A549 treated with ZK216348 at 1 μM for 4 hours (cell line): ENCODE measurements around the gene LMBR1L. TPM values are rescaled to one million over a fixed set of nuclear protein-coding genes. Genes with fewer than 3 reads are reported as not detected.

Experiments
- total RNA-seq: library from RNA; stranded (reverse); fragments of 200-300 nt; extraction: Qiagen RNA extraction; gene quantifications from 5 replicates; pipeline ENCODE4 v1.2.3, GENCODE V29; 2022; ENCODE audit warnings: low read depth

The LMBR1L gene
- total RNA-seq, result 11.2 to 19.4 TPM (median 15.6 TPM) in 5 replicates

GRCh38 chr12:49110464-49111155 is at the start of gene LMBR1L:
Gene LMBR1L, minus strand, starts transcription at chr12:49110847. Its CDS starts 292 bp downstream, at chr12:49110555.

GRCh38 chr12:49131051-49131893 is 20.6 kb upstream of the LMBR1L start, which contains the start of gene TUBA1B:
Gene TUBA1B, minus strand, starts transcription at chr12:49131395. Its CDS starts 95 bp downstream, at chr12:49131300.

GRCh38 chr12:49094160-49094974 is 16.3 kb downstream of the LMBR1L start, which contains the start of gene DHH:
Gene DHH, minus strand, starts transcription at chr12:49094801. Its CDS starts 289 bp downstream, at chr12:49094512.

GRCh38 chr12:49069507-49070346 is 40.9 kb downstream of the LMBR1L start, which contains the start of gene RHEBL1:
Gene RHEBL1, minus strand, starts transcription at chr12:49069979. Its CDS starts 194 bp downstream, at chr12:49069785.

GRCh38 chr12:49060237-49061156 is 50.1 kb downstream of the LMBR1L start, which contains the start of gene KMT2D:
Gene KMT2D, minus strand, starts transcription at chr12:49060794. Its CDS starts 5,470 bp downstream, at chr12:49055324.

Other genes starting within 250 kb of the LMBR1L start
- gene RND1, start 245.0 kb downstream of the LMBR1L start, total RNA-seq, result 7.4 to 10.7 TPM (median 8.7 TPM) in 5 replicates
- 53.2 to 60.0 TPM (median 56.4 TPM) in 5 replicates for gene FKBP11, start 185.4 kb downstream of the LMBR1L start, total RNA-seq
- gene ARF3, start 153.4 kb downstream of the LMBR1L start, total RNA-seq, result 136 to 160 TPM (median 157 TPM) in 5 replicates
- gene WNT10B, start 139.1 kb downstream of the LMBR1L start, total RNA-seq, result 1.6 to 2.8 TPM (median 2.0 TPM) in 5 replicates
- 0.13 to 0.20 TPM in 2 of 5 replicates, not detected in the others for gene WNT1, start 132.5 kb downstream of the LMBR1L start, total RNA-seq
- gene DDN, start 111.5 kb downstream of the LMBR1L start, total RNA-seq, result 0.40 to 0.81 TPM (median 0.70 TPM) in 5 replicates
- gene PRKAG1, start 92.1 kb downstream of the LMBR1L start, total RNA-seq, result 40.2 to 47.4 TPM (median 41.6 TPM) in 5 replicates
- 34.2 to 45.1 TPM (median 39.5 TPM) in 5 replicates for gene KMT2D, start 50.1 kb downstream of the LMBR1L start, total RNA-seq
- 2.8 to 4.8 TPM (median 4.3 TPM) in 5 replicates for gene RHEBL1, start 40.9 kb downstream of the LMBR1L start, total RNA-seq
- gene DHH, start 16.0 kb downstream of the LMBR1L start, total RNA-seq, result not detected in 5 replicates
- 1,785 to 2,573 TPM (median 2,522 TPM) in 5 replicates for gene TUBA1B, start 20.5 kb upstream of the LMBR1L start, total RNA-seq
- 188 to 228 TPM (median 210 TPM) in 5 replicates for gene TUBA1A, start 78.2 kb upstream of the LMBR1L start, total RNA-seq
- 1,579 to 1,817 TPM (median 1,710 TPM) in 5 replicates for gene TUBA1C, start 154.2 kb upstream of the LMBR1L start, total RNA-seq
- gene PRPH, start 184.3 kb upstream of the LMBR1L start, total RNA-seq, result 0.92 to 2.1 TPM (median 1.6 TPM) in 5 replicates
- gene TROAP, start 212.4 kb upstream of the LMBR1L start, total RNA-seq, result 75.1 to 98.9 TPM (median 85.1 TPM) in 5 replicates
- 3.8 to 7.6 TPM (median 6.4 TPM) in 5 replicates for gene C1QL4, start 226.3 kb upstream of the LMBR1L start, total RNA-seq
- 15.2 to 21.5 TPM (median 21.0 TPM) in 5 replicates for gene DNAJC22, start 236.0 kb upstream of the LMBR1L start, total RNA-seq